Stimulated activated CD4-positive, alpha-beta T cell treated with anti-CD3 and anti-CD28 coated beads, Interleukin-1b, Interleukin-23, amount 100 ng/mL, for 24 hours (primary cell): ENCODE results near the gene PRR13.
"Not testable (repeated sequence)": the region's sequence is repeated elsewhere in the genome, so short reads cannot be mapped to it uniquely, and the experiment has no call there.

Source experiments
- DNase-seq, 4 experiments: peaks; one replicate each; pipeline ENCODE4 v3.0.0-alpha.2; 2020; ENCODE audit warnings: low read depth in 4 of 4, low spot score in 1 of 4

Gene PRR13

DNA sequence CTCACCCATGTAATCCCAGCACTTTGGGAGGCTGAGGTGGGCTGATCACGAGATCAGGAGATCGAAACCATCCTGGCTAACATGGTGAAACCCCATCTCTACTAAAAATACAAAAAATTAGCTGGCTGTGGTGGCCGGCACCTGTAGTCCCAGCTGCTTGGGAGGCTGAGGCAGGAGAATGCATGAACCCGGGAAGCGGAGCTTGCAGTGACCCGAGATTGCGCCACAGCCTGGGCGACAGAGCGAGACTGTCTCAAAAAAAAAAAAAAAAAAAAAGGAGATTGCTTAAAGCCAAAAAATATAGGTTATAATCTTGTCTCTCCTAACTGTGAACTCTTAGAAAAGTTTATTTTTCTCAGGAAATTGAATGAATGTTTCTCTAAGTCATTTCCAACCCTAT is 6.2 kb upstream of the PRR13 start:
- not testable (repeated sequence) for DNase-seq

- not testable (repeated sequence) for DNase-seq
Observed at GRCh38 chr12:53439582-53439981, 2.0 kb upstream of the PRR13 start.

DNA sequence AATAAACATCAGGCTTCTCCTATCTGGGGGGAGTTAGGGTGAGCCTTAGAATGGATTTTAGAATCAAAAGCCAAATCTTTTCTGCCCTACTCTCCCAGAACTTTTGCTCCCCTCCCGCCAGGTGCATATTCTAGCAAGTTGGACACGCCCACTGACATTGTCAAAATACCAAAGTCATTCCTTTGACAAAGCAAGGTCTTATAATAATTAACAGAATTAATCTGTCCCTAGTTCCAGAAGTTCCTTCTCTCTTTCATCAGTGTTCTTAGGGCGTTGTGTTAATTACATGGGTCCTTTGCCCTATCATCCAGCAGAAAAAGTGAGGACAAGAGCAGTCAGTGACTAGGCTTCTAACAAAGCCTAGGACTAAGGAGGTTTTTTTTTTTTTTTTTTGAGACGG is 2.4 kb downstream of the PRR13 start:
- DNase-seq, result no peak

- DNase-seq, result not testable (repeated sequence)
Observed at GRCh38 chr12:53444593-53445325, 3.2 kb downstream of the PRR13 start.

DNA sequence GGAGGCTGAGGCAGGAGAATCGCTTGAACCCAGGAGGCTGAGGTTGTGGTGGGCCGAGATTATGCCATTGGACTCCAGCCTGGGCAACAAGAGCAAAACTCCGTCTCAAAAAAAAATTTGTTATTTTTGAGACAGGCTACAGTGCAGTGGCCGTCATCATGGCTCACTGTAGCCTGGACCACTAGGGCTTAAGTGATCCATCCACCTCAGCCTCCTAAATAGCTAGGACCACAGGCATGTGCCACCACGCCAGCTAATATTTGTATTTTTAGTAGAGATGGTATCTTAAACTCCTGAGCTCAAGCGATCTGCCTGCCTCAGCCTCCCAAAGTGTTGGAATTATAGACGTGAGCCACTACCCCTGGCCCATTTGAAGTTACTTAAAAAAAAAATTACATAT is 9.4 kb downstream of the PRR13 start:
- DNase-seq, result no peak

DNA sequence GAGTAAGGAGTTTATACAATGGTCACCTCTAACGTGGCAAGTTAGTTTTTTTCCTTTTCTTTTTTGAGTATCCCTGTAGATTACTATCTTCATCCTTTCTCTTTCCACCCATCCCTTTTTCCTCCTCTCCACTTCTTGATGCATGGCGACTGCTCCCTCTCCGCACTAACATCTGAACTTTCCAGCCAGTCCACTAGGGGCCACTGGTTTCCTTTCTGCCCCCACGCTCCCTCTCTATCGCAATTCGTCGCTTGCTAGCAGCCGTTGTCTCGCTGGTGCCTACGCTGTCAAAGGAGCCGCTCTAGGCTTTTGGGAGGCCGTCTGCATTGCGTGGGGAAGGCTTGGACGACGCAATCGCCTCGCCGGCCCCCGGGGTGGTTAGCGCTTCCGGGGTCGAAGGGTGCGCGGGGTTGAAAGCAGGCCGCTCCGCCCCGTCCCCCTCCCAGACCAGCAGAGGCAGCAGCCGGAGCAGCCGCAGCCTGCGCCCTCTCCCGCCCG is 10.2 kb downstream of the PRR13 start, which contains the start of gene PCBP2:
Gene PCBP2, plus strand, starts transcription at position 442 of the 498 bp plus-strand sequence. CDS start 2,699 bp downstream, outside the sequence.
- peak; percentile 86 to 97 (median 92) for DNase-seq

DNA sequence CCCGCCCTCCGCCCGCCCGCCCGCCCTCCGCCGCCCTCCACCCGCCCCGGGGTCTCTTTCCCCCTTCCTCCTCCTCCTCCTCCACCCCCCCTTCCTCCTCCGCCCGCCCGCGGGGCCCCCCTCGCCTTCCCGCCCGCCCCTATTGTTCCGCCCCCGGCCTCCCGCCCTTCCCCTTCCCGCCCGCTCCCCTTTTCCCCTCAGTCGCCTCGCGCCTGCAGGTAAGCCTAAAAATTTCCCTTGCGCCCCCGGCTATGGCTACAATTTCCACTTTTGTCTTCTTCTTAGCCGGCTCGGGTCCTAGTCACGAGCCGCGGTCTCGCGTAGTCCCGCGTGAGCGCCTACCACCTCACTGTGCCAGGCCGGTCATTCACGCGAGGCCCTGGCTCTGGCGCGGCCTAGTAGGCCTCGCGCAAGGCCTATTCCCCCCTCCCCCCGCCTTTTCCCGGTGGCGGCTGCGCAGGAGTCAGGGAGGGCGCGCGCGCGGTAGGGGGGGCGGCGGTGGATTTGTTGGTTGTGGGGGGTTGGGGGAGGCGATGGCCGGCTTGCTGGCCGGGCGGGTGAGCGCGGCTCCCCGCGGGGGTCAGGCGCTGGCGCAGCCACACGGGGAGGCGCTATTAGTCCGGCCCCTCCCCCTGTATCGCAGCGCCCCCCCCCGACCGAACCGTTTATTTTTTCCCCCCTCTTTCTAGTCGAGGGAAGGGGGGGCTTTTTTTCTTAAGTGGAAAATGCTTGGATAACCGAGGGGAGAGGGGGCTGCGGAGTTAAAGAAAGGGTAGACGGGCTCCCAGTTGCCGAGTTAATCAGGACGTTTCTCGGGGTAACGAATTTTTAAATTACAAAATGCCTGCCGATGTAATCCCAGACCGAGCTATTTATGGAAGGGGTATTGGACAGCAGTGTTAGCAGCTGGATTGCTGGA is 10.9 kb downstream of the PRR13 start:
- DNase-seq, result peak; percentile 42 to 65 (median 59)

DNA sequence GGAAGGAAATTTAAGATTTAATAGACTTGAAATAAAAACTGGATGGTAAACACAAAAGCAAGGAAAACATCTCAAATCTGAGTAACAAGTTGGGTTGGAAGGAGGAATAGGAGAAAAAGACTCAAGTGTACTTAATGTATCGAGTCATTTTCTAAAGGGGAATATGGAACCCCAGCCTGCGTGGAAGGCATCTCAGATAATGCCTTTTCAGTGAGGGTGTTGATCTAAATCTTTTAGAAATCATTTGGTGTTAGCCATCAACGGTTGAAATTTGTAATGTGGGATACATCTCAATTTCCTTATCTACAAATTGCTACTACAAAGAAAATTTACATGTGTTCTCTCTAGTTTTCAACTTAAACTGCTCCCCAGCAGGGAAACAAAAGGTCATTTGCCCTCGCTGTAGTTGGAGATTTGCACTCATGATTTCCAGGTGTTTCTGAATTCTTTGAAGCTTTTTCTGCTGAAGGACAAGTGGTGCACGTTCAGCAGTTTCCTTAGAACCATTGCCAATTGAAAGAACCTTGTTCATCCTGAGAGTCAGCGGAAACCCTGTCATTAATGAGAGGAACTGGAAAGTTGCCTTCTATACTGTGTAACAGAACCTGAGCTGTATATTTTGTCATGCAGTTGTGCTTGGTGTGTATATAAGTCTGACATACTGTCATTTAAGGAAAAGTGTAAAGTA is 12.6 kb downstream of the PRR13 start:
- DNase-seq, result no peak

DNA sequence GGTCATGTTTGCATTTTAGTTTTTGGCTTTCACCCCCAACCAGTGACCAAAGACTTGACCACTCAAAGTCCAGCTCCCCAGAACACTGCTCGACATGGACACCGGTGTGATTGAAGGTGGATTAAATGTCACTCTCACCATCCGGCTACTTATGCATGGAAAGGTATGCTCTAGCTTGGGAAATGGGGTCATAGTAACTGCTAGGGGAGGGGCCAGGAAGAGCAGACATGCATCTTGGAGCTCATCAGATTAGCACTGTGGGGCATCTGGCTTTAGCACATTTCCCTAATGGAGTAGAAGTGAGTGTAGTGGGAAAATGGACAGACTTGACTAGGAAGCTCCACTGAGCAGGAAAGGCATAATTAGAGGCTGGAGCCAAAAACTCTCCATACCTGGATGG is 13.2 kb downstream of the PRR13 start:
- no peak for DNase-seq

GRCh38 chr12:53456654-53457366 is 15.3 kb downstream of the PRR13 start:
- DNase-seq, result no peak

DNA sequence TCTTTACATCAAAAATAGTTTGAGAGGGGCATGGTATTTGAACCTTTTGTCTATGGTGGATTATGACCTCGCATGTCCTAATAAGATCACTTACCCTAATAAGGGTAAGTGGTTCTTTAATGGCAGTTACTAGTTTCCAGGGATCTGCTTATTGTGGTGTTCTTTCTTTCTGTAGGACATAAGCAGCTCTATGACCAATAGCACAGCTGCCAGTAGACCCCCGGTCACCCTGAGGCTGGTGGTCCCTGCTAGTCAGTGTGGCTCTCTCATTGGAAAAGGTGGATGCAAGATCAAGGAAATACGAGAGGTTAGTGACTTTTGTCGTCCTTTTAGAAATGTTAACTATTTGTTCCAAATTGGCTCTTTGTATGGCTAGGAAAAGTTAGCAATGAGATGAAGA is 17.6 kb downstream of the PRR13 start:
- no peak for DNase-seq

GRCh38 chr12:53461059-53461458 is 19.5 kb downstream of the PRR13 start:
- no peak for DNase-seq

DNA sequence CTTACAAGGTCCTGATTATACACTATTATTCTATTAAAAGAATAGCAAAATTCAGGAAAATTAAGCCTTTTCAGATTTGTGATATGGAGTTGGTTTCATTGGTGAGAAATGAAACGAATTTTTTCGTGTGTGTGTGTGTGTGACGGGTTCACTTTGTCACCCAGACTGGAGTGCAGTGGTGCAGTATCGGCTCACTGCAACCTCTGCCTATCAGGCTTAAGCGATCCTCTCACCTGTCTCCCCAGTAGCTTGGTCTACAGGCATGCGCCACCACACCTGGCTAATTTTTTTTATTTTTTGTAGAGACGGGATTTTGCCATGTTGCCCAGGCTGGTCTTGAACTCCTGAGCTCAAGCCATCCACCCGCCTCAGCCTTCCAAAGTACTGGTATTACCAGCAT is 20.1 kb downstream of the PRR13 start:
- DNase-seq, result no peak

DNA sequence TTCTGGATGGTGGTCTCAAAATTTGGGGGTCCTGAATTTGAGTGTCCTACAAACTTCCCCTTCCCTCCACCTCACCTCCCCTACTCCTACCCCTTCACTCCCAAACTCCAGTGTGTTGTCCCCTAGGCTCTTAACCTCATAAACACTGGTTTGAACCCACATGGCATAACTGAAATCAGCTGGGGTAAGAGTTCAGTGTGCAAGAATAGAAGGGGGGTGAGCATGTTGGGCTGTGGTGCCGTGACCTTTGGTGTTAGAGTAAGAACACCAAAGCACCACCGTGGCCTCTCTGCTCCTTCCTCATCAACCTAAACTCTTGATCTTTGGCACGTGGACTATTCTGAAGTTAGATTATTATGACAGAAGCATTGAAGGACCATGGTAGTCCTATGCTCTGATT is 21.4 kb downstream of the PRR13 start:
- DNase-seq, result no peak

- no peak for DNase-seq
Observed at GRCh38 chr12:53463802-53464560, 22.4 kb downstream of the PRR13 start.

- DNase-seq, result no peak
Observed at GRCh38 chr12:53464685-53465418, 23.3 kb downstream of the PRR13 start.

GRCh38 chr12:53465679-53466078 is 24.1 kb downstream of the PRR13 start:
- DNase-seq, result no peak

GRCh38 chr12:53466640-53467039 is 25.1 kb downstream of the PRR13 start:
- DNase-seq, result no peak

- DNase-seq, result no peak
Observed at GRCh38 chr12:53467082-53467481, 25.5 kb downstream of the PRR13 start.
